WTC11 (cell line): ENCODE measurements around the gene TWF2. TPM values are rescaled to one million over a fixed set of nuclear protein-coding genes. Genes with fewer than 3 reads are reported as not detected.
A peak's percentile ranks its signal among the peaks of the same experiment; 100 is the strongest.

Experiments
- AR ChIP-seq: fragments of 250-450 bp; sonication (Bioruptor Pico); IDR thresholded peaks from 2 replicates; pipeline ENCODE4 v1.9.0; 2021; ENCODE audit warnings: mild to moderate bottlenecking
- ARID4B ChIP-seq: sonication (generic); formaldehyde crosslinking; IDR thresholded peaks from 2 replicates; pipeline ENCODE4 v1.8.0; 2023; ENCODE audit warnings: missing genetic modification reagents, mild to moderate bottlenecking, borderline replicate concordance
- CDX4 ChIP-seq: fragments of 250-450 bp; sonication (Bioruptor Pico); IDR thresholded peaks from 2 replicates; pipeline ENCODE4 v1.9.0; 2021; ENCODE audit warnings: moderate library complexity, mild to moderate bottlenecking, inconsistent platforms, borderline replicate concordance
- HMGA2 ChIP-seq: fragments of 250-450 bp; sonication (Bioruptor Pico); IDR thresholded peaks from 2 replicates; pipeline ENCODE4 v1.4.0; 2021; ENCODE audit warnings: mild to moderate bottlenecking, moderate library complexity
- KAT7 ChIP-seq: sonication (generic); formaldehyde crosslinking; IDR thresholded peaks from 2 replicates; pipeline ENCODE4 v1.8.1; 2023; ENCODE audit warnings: missing genetic modification reagents, mild to moderate bottlenecking, borderline replicate concordance
- MXD4 ChIP-seq: fragments of 250-450 bp; sonication (Bioruptor Pico); IDR thresholded peaks from 2 replicates; pipeline ENCODE4 v1.8.0; 2021; ENCODE audit warnings: mild to moderate bottlenecking, moderate library complexity, borderline replicate concordance
- MYBL2 ChIP-seq: sonication (generic); formaldehyde crosslinking; IDR thresholded peaks from 2 replicates; pipeline ENCODE4 v1.8.1; 2023; ENCODE audit warnings: mild to moderate bottlenecking, moderate library complexity, missing genetic modification reagents
- OVOL2 ChIP-seq: fragments of 250-450 bp; sonication (Bioruptor Pico); IDR thresholded peaks from 2 replicates; pipeline ENCODE4 v1.9.0; 2021; ENCODE audit warnings: mild to moderate bottlenecking, borderline replicate concordance
- PRDM15 ChIP-seq: sonication (generic); formaldehyde crosslinking; IDR thresholded peaks from 2 replicates; pipeline ENCODE4 v1.8.0; 2022; ENCODE audit warnings: missing genetic modification reagents
- STAT6 ChIP-seq: sonication (generic); formaldehyde crosslinking; conservative IDR thresholded peaks from 2 replicates; pipeline ENCODE4 v1.8.1; 2023; ENCODE audit warnings: mild to moderate bottlenecking, low read depth, missing genetic modification reagents, moderate library complexity
- TEAD4 ChIP-seq: sonication (generic); formaldehyde crosslinking; IDR thresholded peaks from 2 replicates; pipeline ENCODE4 v1.8.0; 2022; ENCODE audit warnings: mild to moderate bottlenecking, missing genetic modification reagents
- USF2 ChIP-seq: sonication (generic); formaldehyde crosslinking; IDR thresholded peaks from 2 replicates; pipeline ENCODE4 v1.8.1; 2023; ENCODE audit warnings: mild to moderate bottlenecking, missing genetic modification reagents, moderate library complexity
- ZBTB21 ChIP-seq: sonication (generic); formaldehyde crosslinking; IDR thresholded peaks from 2 replicates; pipeline ENCODE4 v1.8.1; 2023; ENCODE audit warnings: mild to moderate bottlenecking, missing genetic modification reagents, borderline replicate concordance
- ZBTB43 ChIP-seq: sonication (generic); formaldehyde crosslinking; IDR thresholded peaks from 2 replicates; pipeline ENCODE4 v1.8.1; 2023; ENCODE audit warnings: mild to moderate bottlenecking, missing genetic modification reagents
- ZNF121 ChIP-seq: sonication (generic); formaldehyde crosslinking; IDR thresholded peaks from 2 replicates; pipeline ENCODE4 v1.8.0; 2023; ENCODE audit warnings: missing genetic modification reagents
- ZNF219 ChIP-seq: sonication (generic); formaldehyde crosslinking; IDR thresholded peaks from 2 replicates; pipeline ENCODE4 v1.8.0; 2023; ENCODE audit warnings: missing genetic modification reagents, mild to moderate bottlenecking, borderline replicate concordance
- ZNF671 ChIP-seq: fragments of 250-450 bp; sonication (Bioruptor Pico); IDR thresholded peaks from 2 replicates; pipeline ENCODE4 v1.8.0; 2021; ENCODE audit warnings: mild to moderate bottlenecking
- ZSCAN18 ChIP-seq: fragments of 250-450 bp; sonication (Bioruptor Pico); IDR thresholded peaks from 2 replicates; pipeline ENCODE4 v2.1.2; 2022; ENCODE audit warnings: mild to moderate bottlenecking, moderate library complexity
- total RNA-seq: library from RNA; stranded (reverse); gene quantifications from 3 replicates; pipeline ENCODE4 v1.2.3, GENCODE V29; 2021

The TWF2 gene
- total RNA-seq, 1 experiment from 2014 or later = 71.1 TPM

- no peak for TF ChIP-seq AR (CRISPR knock-in tag)
- no peak for TF ChIP-seq ZBTB43 (CRISPR knock-in tag)
- TF ChIP-seq CDX4 (CRISPR knock-in tag) = no peak
- no peak for TF ChIP-seq ZSCAN18
- TF ChIP-seq OVOL2 (CRISPR knock-in tag) = no peak
- no peak for TF ChIP-seq STAT6 (CRISPR knock-in tag)
- TF ChIP-seq KAT7 = peak; percentile 69; the same call in 1 of the 2 replicates
- TF ChIP-seq ARID4B = no peak
- no peak for TF ChIP-seq ZBTB21 (CRISPR knock-in tag)
- TF ChIP-seq HMGA2 (CRISPR knock-in tag) = no peak
- TF ChIP-seq USF2 = no peak
- TF ChIP-seq TEAD4 = peak; percentile 80; the same call in 1 of the 2 replicates
- TF ChIP-seq ZNF671 (CRISPR knock-in tag) = no peak
- TF ChIP-seq MXD4 (CRISPR knock-in tag) = no peak
- TF ChIP-seq ZNF219 (CRISPR knock-in tag) = no peak
- TF ChIP-seq ZNF121 (CRISPR knock-in tag) = no peak
- 0 out of 2 replicates have a peak, but pooled peaks have one; percentile 11 for TF ChIP-seq MYBL2 (CRISPR knock-in tag)
- no peak for TF ChIP-seq PRDM15 (CRISPR knock-in tag)
Observed at GRCh38 chr3:52245322-52246263, 6.6 kb upstream of the TWF2 start, which contains the start of gene PPM1M (continued).
